Mesendoderm (in vitro differentiated cells): ENCODE results near the gene ENTPD7.

Source experiments
- DNase-seq: peaks from one replicate; pipeline ENCODE4 v3.0.0; 2013
- H2AK5ac ChIP-seq: 2 replicates; pipeline ENCODE4 v1.6.1; 2013; ENCODE audit warnings: low read length, inconsistent platforms
- H2BK120ac ChIP-seq: 2 replicates; pipeline ENCODE4 v1.6.1; 2013; ENCODE audit warnings: low read depth, mild to moderate bottlenecking, low read length, moderate library complexity, mixed read lengths
- H2BK15ac ChIP-seq: replicated peaks from 2 replicates; pipeline ENCODE4 v1.6.1; 2013; ENCODE audit warnings: low read depth, mild to moderate bottlenecking, moderate library complexity
- H2BK5ac ChIP-seq: 2 replicates; pipeline ENCODE4 v1.6.1; 2013; ENCODE audit warnings: low read length, inconsistent platforms
- H3K18ac ChIP-seq: 2 replicates; pipeline ENCODE4 v1.6.1; 2013; ENCODE audit warnings: mild to moderate bottlenecking, low read length, mixed read lengths
- H3K23ac ChIP-seq: one replicate; pipeline ENCODE4 v1.6.1; 2013; ENCODE audit warnings: low read length
- H3K27ac ChIP-seq: 2 replicates; pipeline ENCODE4 v1.5.1; 2013; ENCODE audit warnings: low read depth, mild to moderate bottlenecking, inconsistent platforms, low read length, moderate library complexity
- H3K27me3 ChIP-seq: 2 replicates; pipeline ENCODE4 v1.6.1; 2013; ENCODE audit warnings: low read length, control low read depth, mild to moderate bottlenecking, inconsistent platforms; ENCODE audit not compliant: insufficient read depth, poor library complexity
- H3K36me3 ChIP-seq: 2 replicates; pipeline ENCODE4 v1.6.1; 2013; ENCODE audit warnings: low read length, inconsistent platforms; ENCODE audit not compliant: control insufficient read depth, insufficient read depth
- H3K4ac ChIP-seq: one replicate; pipeline ENCODE4 v1.6.1; 2013; ENCODE audit warnings: low read depth, mild to moderate bottlenecking, low read length, moderate library complexity
- H3K4me1 ChIP-seq: 2 replicates; pipeline ENCODE4 v1.6.1; 2013; ENCODE audit warnings: low read depth, low read length, inconsistent platforms; ENCODE audit not compliant: control insufficient read depth
- H3K4me2 ChIP-seq: 2 replicates; pipeline ENCODE4 v1.6.1; 2013; ENCODE audit warnings: low read length
- H3K4me3 ChIP-seq: 2 replicates; pipeline ENCODE4 v1.5.1; 2013; ENCODE audit warnings: mild to moderate bottlenecking, low read length
- H3K56ac ChIP-seq: one replicate; pipeline ENCODE4 v1.6.1; 2013; ENCODE audit warnings: low read length
- H3K79me1 ChIP-seq: 2 replicates; pipeline ENCODE4 v1.6.1; 2013; ENCODE audit warnings: low read length, inconsistent platforms
- H3K79me2 ChIP-seq: 2 replicates; pipeline ENCODE4 v1.6.1; 2013; ENCODE audit warnings: mild to moderate bottlenecking, low read length; ENCODE audit not compliant: control insufficient read depth, insufficient read depth
- H3K9ac ChIP-seq: 2 replicates; pipeline ENCODE4 v1.6.1; 2013; ENCODE audit warnings: low read length, inconsistent platforms
- H4K5ac ChIP-seq: one replicate; pipeline ENCODE4 v1.6.1; 2013; ENCODE audit warnings: low read length
- H4K8ac ChIP-seq: one replicate; pipeline ENCODE4 v1.6.1; 2013; ENCODE audit warnings: low read depth, mild to moderate bottlenecking, control low read depth, low read length, moderate library complexity
- WGBS: extraction: QIAGEN DNeasy Blood & Tissue Kit; methylation state at CpG from one replicate; pipeline ENCODE4 v1.1.7; 2013; ENCODE audit warnings: low lambda C conversion rate, missing lambda C conversion rate; ENCODE audit not compliant: insufficient coverage; ENCODE audit errors: extremely low coverage; 5-methylcytosine and 5-hydroxymethylcytosine counted together

ENTPD7 gene

GRCh38 chr10:99720387-99720786, 61.1 kb downstream of the ENTPD7 start:
- H3K79me2 ChIP-seq = no peaks in the 10 kb centered on the region
- H3K4ac ChIP-seq = no peak overlapping the region
- no peak overlapping the region for H3K4me3 ChIP-seq
- no peak overlapping the region for H4K5ac ChIP-seq
- H3K56ac ChIP-seq = no peak overlapping the region
- no peak overlapping the region for H3K4me2 ChIP-seq
- H3K27ac ChIP-seq = no peak overlapping the region
- no peaks in the 10 kb centered on the region for H3K79me1 ChIP-seq
- no peaks in the 10 kb centered on the region for H3K27me3 ChIP-seq
- no peak overlapping the region for H2AK5ac ChIP-seq
- peaks cover 7% of the 10 kb centered on the region for H3K36me3 ChIP-seq
- no peak overlapping the region for H2BK15ac ChIP-seq
- no peak overlapping the region for H3K23ac ChIP-seq
- H3K18ac ChIP-seq = no peak overlapping the region
- no peak overlapping the region for H2BK120ac ChIP-seq
- no peaks in the 10 kb centered on the region for H3K4me1 ChIP-seq
- whole genome bisulfite sequencing = no CpG with 5 or more reads among the region's 2 CpGs
- no peak overlapping the region for H4K8ac ChIP-seq
- no peak overlapping the region for H2BK5ac ChIP-seq
- no peak for DNase-seq
- H3K9ac ChIP-seq = no peak overlapping the region

- H3K27ac ChIP-seq = no peak overlapping the region
- no peak overlapping the region for H4K8ac ChIP-seq
- H3K9ac ChIP-seq = no peak overlapping the region
- H4K5ac ChIP-seq = no peak overlapping the region
- H3K79me1 ChIP-seq = peaks cover 3% of the 10 kb centered on the region
- H2BK120ac ChIP-seq = no peak overlapping the region
- H3K4me1 ChIP-seq = no peaks in the 10 kb centered on the region
- no peak overlapping the region for H2BK15ac ChIP-seq
- no peak for DNase-seq
- no peaks in the 10 kb centered on the region for H3K79me2 ChIP-seq
- H2AK5ac ChIP-seq = no peak overlapping the region
- no peak overlapping the region for H3K18ac ChIP-seq
- no CpG with 5 or more reads among the region's 1 CpG for WGBS
- H3K27me3 ChIP-seq = no peaks in the 10 kb centered on the region
- no peaks in the 10 kb centered on the region for H3K36me3 ChIP-seq
- H3K23ac ChIP-seq = no peak overlapping the region
- H3K4me3 ChIP-seq = no peak overlapping the region
- no peak overlapping the region for H3K4ac ChIP-seq
- H3K56ac ChIP-seq = no peak overlapping the region
- H3K4me2 ChIP-seq = no peak overlapping the region
- H2BK5ac ChIP-seq = no peak overlapping the region
Observed at GRCh38 chr10:99730026-99730425, 70.7 kb downstream of the ENTPD7 start.

GRCh38 chr10:99731306-99732032, 72.2 kb downstream of the ENTPD7 start:
- Histone ChIP-seq H3K4me2 (peak overlapping the region; percentile 48), H2BK15ac (no peak overlapping the region), H3K23ac (peak overlapping the region; percentile 95), H2BK5ac (peak overlapping the region; percentile 89), H3K4me1 (no peaks in the 10 kb centered on the region), H3K9ac (peak overlapping the region; percentile 98), H3K79me2 (no peaks in the 10 kb centered on the region), H3K18ac (peak overlapping the region; percentile 24), H3K27ac (peak overlapping the region; percentile 74), H3K4me3 (peak overlapping the region; percentile 94), H3K36me3 (no peaks in the 10 kb centered on the region), H3K56ac (peak overlapping the region; percentile 98), H4K8ac (no peak overlapping the region), H2BK120ac (no peak overlapping the region), H3K79me1 (peaks cover 3% of the 10 kb centered on the region), H2AK5ac (no peak overlapping the region), H3K4ac (no peak overlapping the region), H3K27me3 (no peaks in the 10 kb centered on the region), H4K5ac (no peak overlapping the region)
- no CpG with 5 or more reads among the region's 16 CpGs for WGBS
- no peak for DNase-seq

- Histone ChIP-seq H3K27me3 (no peaks in the 10 kb centered on the region), H2BK120ac (no peak within 1 kb of the TSS), H3K4me1 (no peaks in the 10 kb centered on the region), H2AK5ac (no peak within 1 kb of the TSS), H3K23ac (peak within 1 kb of the TSS; percentile 95), H4K5ac (no peak within 1 kb of the TSS), H3K4me2 (peak within 1 kb of the TSS; percentile 71), H2BK5ac (peak within 1 kb of the TSS; percentile 89), H2BK15ac (no peak within 1 kb of the TSS), H3K18ac (peak within 1 kb of the TSS; percentile 33), H3K79me2 (no peaks in the 10 kb centered on the region), H3K56ac (peak within 1 kb of the TSS; percentile 99), H3K79me1 (peaks cover 3% of the 10 kb centered on the region), H3K36me3 (no peaks in the 10 kb centered on the region), H3K27ac (peak within 1 kb of the TSS; percentile 79), H3K4ac (peak within 1 kb of the TSS; percentile 40), H3K4me3 (peak within 1 kb of the TSS; percentile 94), H4K8ac (no peak within 1 kb of the TSS), H3K9ac (peak within 1 kb of the TSS; percentile 98)
- WGBS = no CpG with 5 or more reads among the region's 73 CpGs
- peak; percentile 99 for DNase-seq
Observed at GRCh38 chr10:99732033-99732842, 72.9 kb downstream of the ENTPD7 start, which contains the start of the genes COX15 and CUTC. COX15 (minus strand) TSS chr10:99732127; CDS start chr10:99732049, 78 bp downstream. CUTC (plus strand) TSS chr10:99732234; CDS start chr10:99732349, 115 bp downstream.

GRCh38 chr10:99733366-99733765, 74.1 kb downstream of the ENTPD7 start:
- no peak overlapping the region for H3K27ac ChIP-seq
- no peak overlapping the region for H4K5ac ChIP-seq
- peaks cover 3% of the 10 kb centered on the region for H3K79me1 ChIP-seq
- H3K18ac ChIP-seq = no peak overlapping the region
- H2AK5ac ChIP-seq = no peak overlapping the region
- no peak overlapping the region for H3K4ac ChIP-seq
- H4K8ac ChIP-seq = no peak overlapping the region
- no peak overlapping the region for H2BK15ac ChIP-seq
- H3K79me2 ChIP-seq = no peaks in the 10 kb centered on the region
- H3K4me1 ChIP-seq = no peaks in the 10 kb centered on the region
- no peaks in the 10 kb centered on the region for H3K27me3 ChIP-seq
- H2BK120ac ChIP-seq = no peak overlapping the region
- no CpG with 5 or more reads among the region's 8 CpGs for WGBS
- H3K36me3 ChIP-seq = no peaks in the 10 kb centered on the region
- H3K56ac ChIP-seq = no peak overlapping the region
- no peak overlapping the region for H3K4me2 ChIP-seq
- no peak overlapping the region for H3K9ac ChIP-seq
- no peak overlapping the region for H3K23ac ChIP-seq
- no peak overlapping the region for H3K4me3 ChIP-seq
- no peak for DNase-seq
- H2BK5ac ChIP-seq = no peak overlapping the region
